OCI-M1 (cell line): ENCODE data around the gene NDUFS3.
"Not testable (repeated sequence)": the region's sequence is repeated elsewhere in the genome, so short reads cannot be mapped to it uniquely, and the experiment has no call there.

Experiments used
- DNase-seq: peaks from one replicate; lab custom pipeline; 2025; lab: John Stamatoyannopoulos, UW

NDUFS3 gene

DNA sequence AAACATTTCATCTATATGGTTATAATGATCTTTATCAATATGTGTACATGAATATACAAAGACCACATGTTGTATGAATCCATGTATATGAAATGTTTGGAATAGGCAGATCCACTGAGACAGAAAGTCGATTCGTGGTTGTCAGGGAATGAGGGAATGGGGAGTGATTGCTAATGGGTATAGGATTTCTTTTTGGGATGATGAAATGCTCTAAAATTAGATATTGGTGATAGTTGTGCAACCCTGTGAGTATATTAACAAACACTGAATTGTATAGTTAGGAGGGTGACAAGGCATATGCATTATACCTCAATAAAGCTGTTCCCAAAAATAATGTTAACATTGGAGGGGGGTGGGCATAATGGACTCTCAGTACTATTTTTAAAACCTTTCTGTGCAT, 18.4 kb upstream of the NDUFS3 start:
- DNase-seq: no peak

DNA sequence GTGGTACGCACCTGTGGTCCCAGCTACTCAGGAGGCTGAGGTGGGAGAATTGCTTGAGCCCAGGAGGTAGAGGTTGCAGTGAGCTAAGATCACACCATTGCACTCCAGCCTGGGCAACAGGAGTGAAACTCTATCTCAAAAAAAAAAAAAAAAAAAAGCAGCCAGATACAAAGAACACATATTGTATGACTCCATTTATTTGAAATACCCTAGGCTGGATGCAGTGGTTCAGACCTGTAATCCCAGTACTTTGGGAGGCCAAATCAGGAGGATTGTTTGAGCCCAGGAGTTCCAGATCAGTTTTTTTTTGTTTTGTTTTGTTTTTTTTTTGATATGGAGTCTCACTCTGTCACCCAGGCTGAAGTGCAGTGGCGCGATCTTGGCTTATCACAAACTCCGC, 16.5 kb upstream of the NDUFS3 start:
- not testable (repeated sequence) for DNase-seq

DNA sequence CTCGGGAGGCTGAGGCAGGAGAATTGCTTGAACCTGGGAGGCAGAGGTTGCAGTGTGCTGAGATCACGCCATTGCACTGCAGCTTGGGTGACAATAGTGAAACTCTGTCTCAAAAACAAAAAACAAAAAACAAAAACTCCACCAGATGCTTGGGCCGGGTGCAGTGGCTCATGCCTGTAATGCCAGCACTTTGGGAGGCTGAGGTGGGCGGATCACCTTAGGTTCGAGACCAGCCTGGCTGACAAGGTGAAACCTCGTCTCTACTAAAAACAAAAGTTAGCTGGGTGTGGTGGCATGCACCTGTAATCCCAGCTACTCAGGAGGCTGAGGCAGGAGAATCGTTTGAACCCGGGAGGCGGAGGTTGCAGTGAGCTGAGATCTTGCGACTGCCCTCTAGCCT, 14.5 kb upstream of the NDUFS3 start:
- not testable (repeated sequence) for DNase-seq

DNA sequence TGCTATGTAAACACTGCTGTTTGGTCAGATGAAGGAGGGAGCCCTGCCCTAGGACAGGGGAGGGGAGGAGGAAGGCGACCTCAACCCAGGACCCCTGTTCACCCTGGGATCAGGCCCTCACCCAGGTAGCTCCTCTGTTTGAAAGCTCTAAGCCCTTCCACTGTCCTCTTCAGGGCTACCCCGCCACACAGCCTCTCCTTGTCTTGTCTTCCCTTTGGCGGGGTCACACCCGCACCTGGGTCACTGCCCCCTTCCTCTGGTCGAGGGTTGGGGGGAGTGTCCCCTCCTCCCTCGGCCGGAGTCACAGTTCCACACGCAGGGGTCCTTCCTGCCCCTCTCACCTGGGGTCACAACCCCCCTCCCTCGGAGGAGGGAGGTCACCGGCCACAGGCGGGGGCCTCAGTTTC, 13.9 kb upstream of the NDUFS3 start:
- no peak for DNase-seq

DNA sequence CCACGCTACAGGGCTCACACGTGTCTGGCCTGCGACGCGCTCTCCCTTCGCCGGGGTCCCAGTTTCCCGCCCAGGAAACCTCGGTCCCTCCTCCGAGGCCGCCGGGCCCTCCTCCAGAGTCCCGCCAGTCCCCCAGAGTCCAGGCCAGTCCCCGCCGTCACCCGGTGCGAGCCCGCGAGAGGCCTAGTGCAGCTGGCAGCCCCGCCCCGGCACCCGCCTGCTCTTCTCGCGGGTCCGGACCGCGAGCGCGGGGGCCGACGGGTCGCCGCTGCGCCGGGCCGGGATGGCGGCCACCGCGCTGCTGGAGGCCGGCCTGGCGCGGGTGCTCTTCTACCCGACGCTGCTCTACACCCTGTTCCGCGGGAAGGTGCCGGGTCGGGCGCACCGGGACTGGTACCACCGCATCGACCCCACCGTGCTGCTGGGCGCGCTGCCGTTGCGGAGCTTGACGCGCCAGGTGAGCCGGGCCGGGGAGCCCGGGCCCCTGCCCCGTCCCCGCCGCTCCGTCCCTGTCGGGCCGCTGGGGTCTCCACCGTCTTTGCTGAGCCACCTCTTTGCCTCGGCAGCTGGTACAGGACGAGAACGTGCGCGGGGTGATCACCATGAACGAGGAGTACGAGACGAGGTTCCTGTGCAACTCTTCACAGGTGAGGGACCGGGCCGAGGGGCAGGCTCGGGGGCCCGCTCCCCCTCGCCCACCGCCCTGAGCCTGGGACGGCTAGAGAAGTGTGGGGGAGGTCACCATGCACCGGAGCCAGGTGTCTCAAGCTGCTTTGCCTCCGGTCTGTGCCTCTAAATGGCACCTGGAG, 13.3 kb upstream of the NDUFS3 start, which contains the start of gene PTPMT1:
Gene PTPMT1 (plus strand): TSS at position 260 of the 809 bp plus-strand sequence. CDS start 24 bp downstream, at position 284.
- peak; percentile 76 for DNase-seq

DNA sequence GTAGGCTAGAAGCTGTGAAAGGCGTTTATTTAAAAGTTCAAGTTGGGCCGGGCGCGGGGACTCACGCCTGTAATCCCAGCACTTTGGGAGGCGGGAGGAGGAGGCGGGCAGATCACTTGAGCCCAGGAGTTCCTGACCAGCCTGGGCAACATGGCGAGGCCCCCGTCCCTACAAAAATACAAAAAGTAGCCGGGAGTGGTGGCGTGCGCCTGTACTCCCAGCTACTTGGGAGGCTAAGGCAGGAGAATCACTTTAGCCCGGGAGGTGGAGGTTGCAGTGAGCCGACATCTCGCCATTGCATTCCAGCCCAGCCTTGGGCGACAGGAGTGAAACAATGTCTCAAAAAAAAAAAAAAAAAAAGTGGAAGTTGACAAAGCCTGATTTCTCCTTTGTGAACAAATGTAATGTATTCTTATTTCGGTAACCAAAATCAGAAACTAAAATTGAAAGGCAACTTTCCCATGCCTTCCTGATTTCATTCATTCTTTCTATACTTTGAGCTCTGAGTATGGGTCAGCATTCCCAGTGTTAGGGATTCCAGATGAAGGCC, 12.7 kb upstream of the NDUFS3 start:
- no peak for DNase-seq

DNA sequence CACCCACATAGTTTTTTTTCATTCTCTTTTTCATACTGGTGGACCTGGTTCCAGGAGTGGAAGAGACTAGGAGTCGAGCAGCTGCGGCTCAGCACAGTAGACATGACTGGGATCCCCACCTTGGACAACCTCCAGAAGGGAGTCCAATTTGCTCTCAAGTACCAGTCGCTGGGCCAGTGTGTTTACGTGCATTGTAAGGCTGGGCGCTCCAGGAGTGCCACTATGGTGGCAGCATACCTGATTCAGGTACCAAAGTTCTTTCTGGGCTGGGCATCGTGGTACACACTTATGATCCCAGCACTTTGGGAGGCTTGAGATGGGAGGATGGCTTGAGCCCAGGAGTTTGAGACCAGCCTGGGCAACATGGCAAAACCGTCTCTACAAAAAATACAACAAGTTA, 9.2 kb upstream of the NDUFS3 start:
- no peak for DNase-seq

DNA sequence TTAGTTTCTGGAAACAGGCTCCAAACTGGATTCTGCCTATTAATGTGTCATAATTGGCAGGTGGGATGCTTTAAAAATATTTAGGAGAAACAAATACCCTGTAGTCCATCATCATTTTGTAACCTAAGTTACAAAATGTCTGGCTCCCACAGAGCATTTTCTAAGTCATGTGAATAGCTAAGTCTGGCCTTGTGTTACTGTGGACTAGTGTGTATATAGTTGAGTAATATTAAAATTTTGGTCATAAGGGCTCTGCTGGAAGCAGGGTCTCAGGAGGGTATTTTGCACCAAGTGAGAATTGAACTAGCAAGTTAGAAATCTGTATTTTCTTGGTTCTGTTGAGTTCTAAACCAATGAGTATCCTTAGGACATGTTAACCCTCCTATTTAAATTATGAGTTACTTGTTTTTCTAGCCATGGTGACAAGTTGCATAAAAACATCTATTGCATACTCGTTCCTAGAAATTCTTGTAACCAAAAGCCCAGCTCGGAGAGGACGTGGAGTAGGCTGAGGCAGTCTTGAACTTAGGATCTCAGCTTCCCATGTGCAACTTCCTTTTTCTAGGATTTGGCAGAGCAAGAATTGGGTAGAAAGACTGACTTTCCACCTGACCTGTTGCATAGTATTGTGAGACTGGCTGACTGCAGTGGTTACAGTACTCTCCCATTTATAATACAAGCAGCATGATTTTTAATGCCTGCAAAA, 8.1 kb upstream of the NDUFS3 start:
- no peak for DNase-seq

DNA sequence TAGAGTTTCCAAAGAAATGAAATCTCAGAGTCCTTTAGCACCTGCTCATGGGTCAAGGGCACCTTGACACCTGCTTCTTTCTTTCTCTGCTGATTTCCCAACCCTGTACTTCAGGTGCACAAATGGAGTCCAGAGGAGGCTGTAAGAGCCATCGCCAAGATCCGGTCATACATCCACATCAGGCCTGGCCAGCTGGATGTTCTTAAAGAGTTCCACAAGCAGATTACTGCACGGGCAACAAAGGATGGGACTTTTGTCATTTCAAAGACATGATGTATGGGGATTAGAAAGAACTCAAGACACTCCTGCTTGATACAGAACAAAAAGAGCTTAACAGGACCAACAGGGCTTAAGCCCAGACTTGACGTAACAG, 7.5 kb upstream of the NDUFS3 start:
- no peak for DNase-seq

DNA sequence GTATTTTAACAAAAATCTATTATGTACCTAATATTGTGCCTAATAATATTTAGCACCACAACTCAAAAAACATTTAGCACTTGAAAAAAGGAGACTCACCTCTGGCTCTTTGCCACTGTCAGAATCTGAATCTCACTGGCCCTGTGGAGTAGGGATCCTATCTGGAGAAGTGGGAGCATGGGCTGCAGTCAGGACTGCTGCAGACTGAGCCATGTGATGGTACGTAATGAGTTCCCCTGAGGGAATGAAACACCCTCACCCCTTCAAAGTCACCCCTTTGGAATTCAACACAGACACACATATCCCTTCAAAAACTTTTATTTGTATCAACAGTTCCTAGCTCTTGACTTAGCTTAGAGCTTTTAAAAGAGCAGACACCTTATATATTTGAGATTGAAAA, 7.0 kb upstream of the NDUFS3 start:
- no peak for DNase-seq

DNA sequence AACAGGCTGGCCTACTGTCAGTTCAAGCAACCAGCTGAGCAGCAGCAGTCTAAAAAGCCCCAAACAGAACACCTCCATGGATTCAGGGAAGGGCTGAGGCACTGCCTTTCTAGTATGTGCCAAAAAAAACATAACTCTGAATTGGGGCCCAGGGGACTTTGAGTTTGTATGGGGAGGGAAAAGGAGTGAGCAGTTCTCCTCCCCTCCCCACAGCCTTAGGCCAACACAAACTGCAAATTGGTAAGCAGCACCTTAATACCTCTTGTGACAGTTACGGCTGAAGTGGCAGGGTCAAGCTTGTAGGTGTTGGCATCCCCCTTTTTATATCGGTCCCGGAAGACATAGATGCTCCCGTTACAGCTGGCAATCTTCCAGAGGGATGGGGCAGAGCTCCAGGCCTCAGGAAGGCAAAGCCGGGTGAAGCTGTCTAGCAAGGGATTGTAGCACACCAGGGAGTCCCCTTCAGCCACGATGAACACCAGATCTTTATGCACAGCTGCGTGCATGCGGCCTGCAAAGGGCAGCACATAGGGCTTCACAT, 6.1 kb upstream of the NDUFS3 start:
- DNase-seq: no peak

DNA sequence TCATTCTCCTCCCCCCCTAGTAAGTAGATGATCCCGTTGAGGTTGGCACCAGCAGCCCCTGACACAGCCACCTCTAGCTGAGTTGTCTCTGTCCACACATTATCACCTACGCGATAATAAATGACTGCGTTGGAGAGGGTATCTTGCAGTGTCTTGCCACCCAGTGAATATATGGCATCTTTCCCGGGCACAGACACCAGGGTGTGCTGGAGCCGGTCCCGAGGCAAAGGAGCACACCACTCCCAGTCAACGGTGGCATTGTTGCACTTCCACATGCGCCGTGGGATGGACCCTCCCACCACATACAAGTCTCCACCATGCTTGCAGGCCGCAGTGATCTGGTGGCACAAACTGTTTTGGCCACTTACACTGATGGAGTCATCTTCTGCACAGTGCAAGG, 5.6 kb upstream of the NDUFS3 start:
- no peak for DNase-seq

DNA sequence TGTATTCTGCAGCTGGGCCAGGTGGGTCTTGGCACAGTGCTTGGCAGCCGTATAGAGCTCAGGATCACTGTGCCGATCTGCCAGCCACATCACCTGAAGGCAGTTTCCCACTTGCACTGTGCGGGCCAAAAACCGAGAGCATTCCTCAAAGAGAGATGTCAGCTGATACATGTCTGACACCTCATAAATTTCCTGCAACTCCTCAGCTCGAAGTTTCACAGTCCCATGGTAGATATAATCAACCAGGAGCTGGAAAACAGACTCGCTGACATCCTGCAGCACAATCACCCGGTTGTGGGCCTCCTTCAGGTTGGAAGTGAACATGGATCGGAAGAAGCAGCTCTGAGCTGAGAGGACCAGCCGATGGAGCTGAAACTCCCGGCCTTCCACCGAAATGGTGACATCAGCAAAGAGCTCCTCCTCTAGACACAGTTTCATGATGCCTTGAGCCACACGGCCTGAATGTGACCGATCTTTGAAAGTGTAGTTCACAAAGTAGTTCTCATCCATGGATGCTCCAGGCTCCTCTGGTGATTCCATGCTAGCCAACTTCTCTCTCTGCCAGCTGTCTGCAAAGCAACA, 1.3 kb upstream of the NDUFS3 start:
- DNase-seq: no peak

DNA sequence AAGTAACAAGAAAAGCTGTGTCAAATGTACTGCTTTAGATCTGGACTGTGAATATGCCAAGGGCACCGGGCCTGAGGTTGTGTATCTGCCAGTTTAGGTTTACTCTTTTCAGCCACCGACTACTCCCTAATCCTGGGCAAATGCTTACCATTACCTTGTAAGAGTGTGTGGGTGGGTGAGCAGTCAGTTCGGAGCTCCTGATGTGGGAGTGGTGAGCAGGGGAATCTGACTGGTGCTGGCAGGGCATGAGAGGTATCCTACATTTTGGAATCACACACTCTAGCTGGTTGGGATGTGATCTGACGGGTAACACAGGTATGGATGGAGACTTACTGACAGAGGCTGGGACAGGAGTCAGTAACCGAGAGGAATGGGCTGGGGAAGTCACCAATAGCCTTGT, 5.0 kb downstream of the NDUFS3 start:
- no peak for DNase-seq

DNA sequence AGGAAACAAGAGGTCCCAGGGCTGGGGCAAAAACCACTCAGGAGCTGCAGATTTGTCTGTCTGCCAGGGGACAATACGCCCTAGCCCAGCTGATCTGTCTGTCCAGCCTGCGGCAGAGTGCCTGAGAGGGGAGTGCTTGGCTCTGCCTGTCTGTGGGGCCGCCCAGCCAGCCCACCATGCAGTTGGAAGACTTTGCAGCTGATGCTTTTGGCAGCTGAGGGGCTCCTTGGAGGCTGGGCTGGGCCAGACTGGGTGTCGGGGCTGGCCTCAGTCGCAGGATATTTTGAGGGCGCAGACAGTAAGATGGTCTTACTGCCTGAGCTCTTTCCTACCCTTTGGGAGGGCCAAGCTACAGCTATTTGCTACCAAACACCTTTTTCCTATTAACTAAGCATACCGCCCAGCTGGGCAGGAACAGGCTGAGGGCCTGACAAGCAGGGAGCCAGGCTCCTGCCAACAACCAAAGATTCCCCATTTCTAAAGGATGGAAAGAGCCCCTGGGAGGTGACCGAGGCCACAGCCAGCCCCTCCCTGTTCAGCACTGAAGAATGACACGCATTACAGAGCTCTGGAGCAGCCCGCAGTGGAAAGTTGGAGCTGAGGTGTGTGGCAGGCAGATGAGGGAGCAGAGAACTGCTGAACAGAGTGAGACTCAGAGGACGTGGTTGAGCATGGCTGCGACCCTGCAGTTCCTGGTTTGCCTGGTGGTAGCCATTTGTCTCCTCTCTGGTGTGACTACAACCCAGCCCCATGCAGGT, 7.4 kb downstream of the NDUFS3 start, which contains the start of gene FAM180B:
Gene FAM180B (plus strand): TSS at position 581 of the 758 bp plus-strand sequence. CDS start 91 bp downstream, at position 672.
- DNase-seq: no peak

DNA sequence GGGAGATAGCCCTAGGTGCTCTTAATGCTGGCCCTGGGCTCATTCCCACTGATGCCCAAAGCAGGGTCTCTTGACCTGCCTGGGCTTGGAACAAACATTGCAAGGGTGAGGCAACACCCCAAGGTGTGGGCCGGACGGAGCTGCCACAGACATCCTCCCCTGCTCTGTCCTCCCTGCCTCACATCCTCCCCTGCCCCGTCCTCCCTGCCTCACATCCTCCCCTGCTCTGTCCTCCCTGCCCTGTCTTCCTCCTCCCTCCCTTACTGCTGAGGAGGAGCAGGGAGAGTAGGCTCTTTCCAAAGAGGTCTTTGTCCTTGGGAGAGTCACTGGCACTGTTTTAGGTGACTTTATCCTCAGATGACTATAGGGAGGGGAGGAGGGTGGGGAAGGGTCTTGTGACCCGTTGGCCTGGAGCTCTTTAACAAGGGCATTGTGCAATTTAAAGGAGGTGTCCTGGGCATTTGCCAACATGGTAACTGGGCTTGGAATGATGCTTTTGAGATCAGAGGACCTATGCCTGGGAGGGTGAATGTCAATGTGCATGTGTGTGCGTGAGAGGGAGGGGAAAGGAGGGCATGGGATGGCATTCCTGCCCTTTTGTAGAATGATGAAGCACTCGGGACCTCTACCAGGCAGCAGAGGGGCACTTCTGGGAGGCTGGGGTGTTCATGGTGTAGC, 8.3 kb downstream of the NDUFS3 start:
- no peak for DNase-seq

DNA sequence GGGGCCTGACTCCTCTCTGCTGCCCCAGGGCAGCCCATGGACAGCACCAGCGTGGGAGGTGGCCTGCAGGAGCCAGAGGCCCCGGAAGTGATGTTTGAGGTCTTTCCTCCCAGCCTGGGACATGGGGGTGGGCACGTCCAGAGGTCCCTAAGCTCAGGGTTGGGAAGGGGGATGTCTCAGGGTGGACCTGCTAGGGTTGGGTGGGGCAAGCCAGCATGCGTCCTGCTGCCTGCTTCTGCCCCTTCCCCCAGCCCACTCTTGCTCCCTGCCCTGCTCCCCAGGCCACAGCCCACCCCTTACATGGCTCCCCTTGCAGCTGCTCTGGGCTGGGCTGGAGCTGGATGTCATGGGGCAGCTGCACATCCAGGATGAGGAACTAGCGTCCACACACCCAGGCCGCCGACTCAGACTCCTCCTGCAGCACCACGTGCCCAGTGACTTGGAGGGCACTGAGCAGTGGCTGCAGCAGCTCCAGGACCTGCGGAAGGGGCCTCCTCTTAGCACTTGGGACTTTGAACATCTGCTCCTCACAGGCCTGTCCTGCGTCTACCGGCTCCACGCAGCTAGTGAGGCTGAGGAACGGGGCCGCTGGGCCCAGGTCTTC, 9.0 kb downstream of the NDUFS3 start:
- DNase-seq: no peak

DNA sequence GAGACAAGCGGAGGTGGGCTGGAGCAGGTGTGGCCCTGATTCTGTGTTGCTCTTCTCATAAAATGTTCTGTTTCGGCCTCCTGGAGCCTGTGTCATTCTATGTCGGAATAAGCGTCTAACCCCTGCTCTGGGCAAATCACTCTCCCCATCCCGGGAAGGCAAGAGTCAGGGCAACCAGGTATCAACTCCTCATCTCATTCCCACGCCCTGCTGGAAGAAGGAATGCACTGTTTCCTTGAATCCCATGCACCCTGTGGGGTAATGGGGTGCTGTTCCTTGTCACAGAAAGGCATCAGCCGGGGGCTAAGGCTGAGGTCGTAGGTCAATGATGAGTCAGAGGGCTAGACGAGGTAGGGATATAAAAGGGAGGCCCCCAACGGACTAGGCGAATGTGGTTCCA, 10.2 kb downstream of the NDUFS3 start:
- DNase-seq: no peak

DNA sequence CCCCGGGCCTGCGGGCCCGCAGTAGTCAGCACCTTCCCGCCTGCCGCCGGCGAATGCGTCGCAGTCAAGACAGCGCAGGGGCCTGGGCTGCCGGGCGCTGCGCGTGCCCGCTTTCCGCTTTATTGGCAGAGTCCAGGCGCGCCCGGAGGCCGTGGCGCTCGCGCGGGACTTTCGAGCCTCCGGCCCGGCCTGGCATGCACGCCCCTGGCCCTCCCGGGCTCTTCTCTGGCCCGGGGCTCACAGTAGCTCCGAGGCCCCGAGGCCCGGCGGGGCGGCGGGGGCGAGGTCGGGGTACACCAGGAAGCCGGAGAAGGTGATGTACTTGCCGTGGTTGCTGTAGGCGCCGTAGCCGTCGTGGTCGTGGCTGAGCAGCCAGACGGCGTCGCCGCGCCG, 10.7 kb downstream of the NDUFS3 start:
- no peak for DNase-seq

DNA sequence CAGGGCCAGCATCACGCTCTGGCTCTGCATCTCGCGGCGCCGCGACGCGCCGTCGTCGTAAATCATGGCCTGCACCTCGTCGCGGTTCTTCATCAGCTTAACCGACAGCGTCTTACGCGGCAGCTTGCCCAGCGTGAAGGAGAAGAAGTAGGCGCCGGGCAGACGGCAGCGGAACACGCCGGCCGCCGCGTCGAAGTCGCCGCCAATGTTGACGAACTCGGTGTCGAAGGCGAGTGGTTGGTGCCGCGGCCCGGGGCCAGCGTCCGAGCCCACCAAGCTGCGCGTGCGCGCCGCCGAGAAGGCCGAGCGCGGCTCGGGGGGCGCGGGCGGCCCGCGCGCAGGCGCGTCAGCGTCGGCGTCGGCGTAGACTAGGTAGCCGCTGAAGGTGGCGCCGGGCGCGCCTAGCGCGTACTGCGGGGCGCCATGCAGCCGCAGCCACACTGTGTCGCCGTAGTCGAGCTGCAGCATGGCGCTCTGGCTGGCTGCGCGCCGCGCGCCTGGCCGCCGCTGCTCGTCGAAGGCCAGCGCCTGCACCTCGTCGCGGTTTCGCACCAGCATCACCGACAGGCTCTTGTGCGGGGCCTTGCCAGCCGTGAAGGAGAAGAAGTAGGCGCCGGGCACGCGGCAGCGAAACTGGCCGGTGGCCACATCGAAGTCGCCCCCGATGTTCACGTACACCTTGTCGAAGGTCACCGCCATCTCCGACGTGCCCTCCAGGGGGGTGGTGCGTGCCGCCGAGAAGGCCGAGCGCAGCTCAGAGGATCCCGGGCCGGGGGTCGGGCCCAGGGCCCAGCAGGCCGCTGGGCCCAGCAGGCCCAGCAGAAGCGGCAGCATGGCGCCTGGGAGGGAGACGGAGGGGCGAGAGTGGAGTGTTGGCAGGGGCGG, 11.3 kb downstream of the NDUFS3 start:
- DNase-seq: no peak
